HCEC 1CT (cell line): ENCODE data around the gene KRT4.

Experiments used
- DNase-seq: peaks from one replicate; pipeline ENCODE4 v3.0.0-alpha.2; 2017

The KRT4 gene

GRCh38 chr12:52836491-52837412, 22.8 kb upstream of the KRT4 start:
- DNase-seq, result no peak

GRCh38 chr12:52836042-52836466, 22.1 kb upstream of the KRT4 start:
- DNase-seq, result no peak

DNA sequence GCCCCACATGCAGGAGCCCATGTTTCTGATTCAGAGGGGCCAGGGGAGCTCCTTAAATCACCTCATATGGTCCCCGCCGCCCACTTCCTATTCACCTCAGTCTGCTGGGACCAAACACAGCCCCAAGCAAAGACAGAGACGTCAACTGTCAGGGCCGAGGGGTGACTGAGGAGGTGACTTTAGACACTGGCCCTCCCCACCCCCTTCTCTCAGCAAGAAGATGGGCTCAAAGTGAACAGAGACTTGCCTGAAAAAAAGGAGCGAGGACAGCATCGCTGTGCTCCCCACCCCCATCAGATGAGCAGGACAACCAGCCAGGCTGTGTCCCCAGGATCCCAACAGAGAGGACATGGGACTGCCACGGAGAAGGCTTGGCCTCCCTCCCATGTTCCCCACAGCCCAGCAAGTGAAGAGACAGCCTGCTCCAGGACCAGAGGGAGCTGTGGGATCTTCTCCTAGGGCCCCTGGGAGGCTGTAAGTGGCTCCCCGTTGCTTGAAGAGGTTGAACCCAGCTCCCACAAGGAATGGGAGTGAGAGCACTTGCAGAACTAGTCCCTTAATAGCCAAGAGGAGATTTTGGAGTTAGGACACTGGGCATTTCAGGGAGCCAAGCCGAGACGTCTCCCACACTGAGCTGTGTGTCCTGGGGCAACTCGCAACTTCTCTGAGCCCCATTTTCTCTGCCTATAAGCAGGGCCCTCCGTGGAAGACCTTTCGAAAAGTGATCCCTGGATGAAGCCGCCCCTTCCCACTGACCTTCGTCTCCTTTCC, 21.5 kb upstream of the KRT4 start:
- no peak for DNase-seq

GRCh38 chr12:52834727-52835001, 20.7 kb upstream of the KRT4 start:
- no peak for DNase-seq

DNA sequence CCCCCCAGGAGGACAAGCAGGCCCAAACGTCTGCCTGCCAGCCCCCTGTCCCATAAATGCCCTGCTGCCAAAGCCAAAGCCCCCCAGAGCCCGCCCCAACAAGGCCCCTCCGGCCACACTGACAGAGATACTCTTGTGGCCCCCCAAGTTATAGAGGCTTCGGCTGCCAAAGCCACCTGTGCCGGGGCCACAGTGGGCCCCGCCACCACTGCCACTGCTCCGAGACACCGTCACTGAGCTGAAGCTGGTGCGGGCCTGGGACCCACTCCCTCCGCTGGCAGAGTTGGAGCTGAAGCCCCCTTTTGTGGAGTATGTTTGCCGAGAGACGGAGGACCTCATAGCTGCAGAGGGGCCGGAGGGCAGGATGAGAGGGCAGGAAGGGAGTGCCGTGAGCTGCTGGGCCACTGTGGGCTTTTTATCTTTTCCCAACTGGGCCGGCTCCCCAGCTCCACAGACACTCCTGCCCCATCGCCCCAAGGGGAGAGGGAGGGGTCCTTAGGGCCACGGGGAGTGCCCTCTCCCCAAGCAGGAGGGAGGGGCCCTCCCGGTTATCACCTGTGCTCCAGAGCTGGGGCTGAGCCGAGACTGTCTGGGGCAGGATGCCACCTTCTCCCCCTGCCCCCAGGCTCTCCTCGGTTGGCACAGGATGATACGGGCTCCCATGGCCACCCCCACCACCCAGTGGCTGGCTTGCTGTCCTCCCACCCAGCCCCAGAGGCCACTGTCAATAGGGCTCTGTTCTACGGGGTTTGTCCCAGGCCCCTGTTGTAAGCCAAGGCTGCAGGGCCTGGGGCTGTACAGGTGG, 20.2 kb upstream of the KRT4 start, which contains the start of gene KRT79:
Gene KRT79 (minus strand): TSS at position 390 of the 805 bp plus-strand sequence. CDS start 51 bp downstream, at position 339.
- DNase-seq, result no peak

DNA sequence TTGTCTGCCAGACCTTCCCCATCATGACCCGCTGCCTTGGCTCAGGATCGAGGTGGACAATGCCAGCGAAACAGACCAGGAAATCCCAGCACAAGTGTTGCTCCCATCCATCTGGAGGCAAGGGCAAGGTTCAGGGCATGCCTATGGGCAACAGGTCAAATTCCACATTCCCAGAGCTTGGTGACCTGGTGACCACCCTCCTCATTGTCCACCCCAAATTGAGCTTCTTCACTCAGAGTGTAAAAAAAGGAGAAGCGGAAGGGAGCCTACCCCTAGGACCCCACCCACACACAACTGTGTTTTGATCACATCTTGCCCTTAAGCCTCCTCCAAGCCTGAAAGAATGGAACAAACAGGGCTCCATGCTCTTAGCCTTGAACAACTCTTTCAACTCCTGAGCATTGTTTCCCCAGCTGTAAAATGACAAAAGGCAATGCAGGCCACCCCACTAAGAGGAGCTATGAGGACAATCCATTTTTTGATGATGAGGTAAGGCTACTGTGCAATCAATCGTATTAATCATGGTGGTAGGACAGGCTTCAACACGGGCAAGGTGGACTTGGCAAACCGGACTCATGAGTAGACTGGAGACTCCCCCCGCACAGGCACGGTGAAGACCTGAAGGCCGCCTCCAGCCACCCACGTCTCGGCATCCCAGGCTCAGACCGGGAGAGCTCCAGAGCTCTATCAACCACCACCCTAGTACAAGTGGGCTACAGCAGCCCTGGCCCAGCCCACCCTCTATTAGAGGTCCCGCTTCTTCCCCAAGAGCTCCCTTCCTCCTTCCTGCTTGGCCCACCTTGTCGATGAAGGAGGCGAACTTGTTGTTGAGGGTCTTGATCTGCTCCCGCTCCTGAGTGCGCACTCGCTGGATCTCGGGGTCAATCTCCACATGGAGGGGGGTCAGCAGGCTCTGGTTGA, 19.3 kb upstream of the KRT4 start:
- DNase-seq, result no peak

DNA sequence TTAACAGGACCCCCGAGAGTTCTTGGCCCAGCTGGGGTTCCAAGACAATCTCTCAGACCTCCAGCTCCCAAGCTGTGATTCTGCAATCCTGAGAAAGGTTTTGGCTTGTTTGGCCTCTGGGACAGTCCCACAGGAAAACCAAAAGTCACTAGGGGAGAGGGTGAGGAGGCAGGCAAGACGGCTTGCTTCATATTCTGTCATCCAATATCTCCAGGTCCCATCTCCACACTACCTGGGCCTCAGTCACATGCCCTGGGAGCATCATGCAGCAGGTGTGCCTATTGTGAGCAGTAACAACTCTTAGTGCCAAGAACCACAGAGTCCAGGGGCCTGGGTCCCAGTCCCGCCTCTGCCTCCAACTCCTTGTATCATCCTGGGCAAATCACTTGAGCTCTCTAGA, 18.5 kb upstream of the KRT4 start:
- no peak for DNase-seq

GRCh38 chr12:52831251-52831650, 17.3 kb upstream of the KRT4 start:
- no peak for DNase-seq

DNA sequence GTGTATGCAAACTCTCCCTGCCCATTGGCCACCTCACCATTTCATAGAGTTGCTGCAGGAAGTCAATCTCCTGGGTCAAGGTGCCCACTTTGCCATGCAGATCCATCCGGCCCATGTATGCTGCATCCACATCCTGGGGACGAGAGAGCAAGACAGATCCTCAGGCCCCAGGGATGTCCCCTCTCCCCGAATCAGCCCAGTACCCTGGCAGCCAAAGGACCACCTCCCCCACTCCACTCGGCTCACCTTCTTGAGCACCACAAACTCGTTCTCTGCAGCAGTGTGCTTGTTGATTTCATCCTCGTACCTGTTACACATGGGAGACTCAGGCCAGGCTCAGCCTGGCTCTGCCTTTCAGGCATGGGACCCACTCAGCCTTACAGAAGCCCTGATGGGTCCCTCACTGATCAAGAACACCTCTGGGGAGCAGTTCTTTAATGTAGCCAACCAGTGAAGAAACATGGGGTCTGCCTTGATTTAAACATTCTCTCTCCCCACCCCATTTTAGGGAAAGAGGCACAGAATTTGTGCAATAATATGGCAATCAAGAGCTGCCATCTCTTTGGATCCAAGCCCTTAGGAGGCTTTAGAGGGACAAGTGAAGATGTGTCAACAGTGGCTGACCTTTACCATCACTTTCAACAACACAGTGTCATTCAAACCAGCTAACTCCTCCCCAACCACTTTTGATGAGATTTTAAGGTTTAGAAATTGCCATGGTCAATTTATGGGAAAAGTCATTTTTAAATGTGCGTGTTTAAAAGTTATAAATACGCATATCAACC, 16.3 kb upstream of the KRT4 start:
- DNase-seq, result no peak

- DNase-seq, result no peak
These were observed 14.7 kb upstream of the KRT4 start for GRCh38 chr12:52828591-52829021.

DNA sequence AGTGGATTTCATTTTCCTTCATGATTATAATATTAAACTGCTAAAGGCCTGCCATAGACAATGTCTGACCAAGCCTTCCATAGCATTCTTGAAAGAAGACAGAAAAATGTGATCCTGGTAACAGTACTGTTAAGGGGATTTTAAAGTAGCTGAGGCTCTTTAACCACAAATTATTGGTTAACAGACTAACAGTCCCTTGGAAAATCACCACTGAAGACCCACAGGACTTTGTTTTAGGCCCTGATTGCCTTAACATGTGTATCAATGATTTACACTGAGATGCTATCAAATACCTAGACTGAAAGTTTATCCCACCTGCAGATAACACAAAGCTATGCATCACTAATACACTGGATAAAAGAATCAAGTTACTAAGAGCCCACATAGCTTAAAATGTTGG, 14.2 kb upstream of the KRT4 start:
- DNase-seq, result no peak

GRCh38 chr12:52827499-52828090, 13.7 kb upstream of the KRT4 start:
- no peak for DNase-seq

GRCh38 chr12:52826611-52827498, 12.9 kb upstream of the KRT4 start:
- no peak for DNase-seq

- DNase-seq, result no peak
These were observed 12.0 kb upstream of the KRT4 start for GRCh38 chr12:52825961-52826360.

GRCh38 chr12:52824741-52825410, 11.0 kb upstream of the KRT4 start:
- no peak for DNase-seq

GRCh38 chr12:52823761-52824450, 10.0 kb upstream of the KRT4 start:
- no peak for DNase-seq

DNA sequence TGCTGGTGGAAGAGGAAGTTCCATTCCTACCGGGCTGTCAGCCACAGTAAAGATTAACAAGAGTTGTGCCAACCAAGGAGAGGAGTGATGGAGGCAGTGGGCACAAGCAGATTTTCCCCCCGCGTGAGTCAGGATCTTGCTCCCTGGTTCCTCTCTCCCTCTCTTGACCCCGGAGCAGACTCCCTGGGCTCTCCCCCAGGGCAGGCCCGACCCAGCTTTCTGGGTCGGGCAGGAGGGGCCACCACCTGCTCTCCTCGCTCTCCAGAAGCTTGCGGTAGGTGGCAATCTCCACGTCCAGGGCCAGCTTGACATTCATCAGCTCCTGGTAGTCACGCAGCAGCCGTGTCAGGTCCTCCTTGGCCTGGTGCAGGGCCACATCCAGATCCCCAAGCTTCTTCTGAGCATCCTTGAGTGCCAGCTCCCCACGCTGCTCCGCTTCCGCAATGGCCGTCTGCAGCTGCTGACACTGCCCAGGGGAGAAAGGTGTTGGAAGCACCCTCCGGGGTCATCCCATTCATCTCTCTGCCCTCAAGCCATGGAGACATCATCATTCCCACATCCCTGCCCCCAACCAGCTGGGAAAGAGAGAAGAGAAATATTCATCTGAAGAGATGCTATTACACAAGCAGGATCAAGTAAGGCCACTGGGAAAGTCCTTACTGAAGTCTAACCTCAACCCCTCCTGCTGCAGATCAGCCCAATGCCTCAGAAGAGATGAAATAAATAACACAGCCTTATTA, 9.0 kb upstream of the KRT4 start:
- DNase-seq, result no peak
